Measurements from ENCODE around the gene SLC22A7. TPM values are rescaled to one million over a fixed set of nuclear protein-coding genes. Genes with fewer than 3 reads are reported as not detected.

SLC22A7 gene
- total and polyA plus RNA-seq, 4 donors = not detected

- ATAC-seq (ENCODE audit: insufficient read depth, low FRiP score) (no peak), DNase-seq (no peak)
- H3K9ac ChIP-seq (ENCODE audit: insufficient read depth in 1 of 2, low read length in 2 of 2) = no peak overlapping the region
- H3K27ac ChIP-seq (ENCODE audit: low read depth in 1 of 2, low read length in 1 of 2) = no peak overlapping the region
- no peaks in the 10 kb centered on the region for H3K27me3 ChIP-seq (ENCODE audit: control insufficient read depth in 3 of 3, insufficient read depth in 3 of 3, low read length in 2 of 3)
- TF ChIP-seq, protein P1, sequence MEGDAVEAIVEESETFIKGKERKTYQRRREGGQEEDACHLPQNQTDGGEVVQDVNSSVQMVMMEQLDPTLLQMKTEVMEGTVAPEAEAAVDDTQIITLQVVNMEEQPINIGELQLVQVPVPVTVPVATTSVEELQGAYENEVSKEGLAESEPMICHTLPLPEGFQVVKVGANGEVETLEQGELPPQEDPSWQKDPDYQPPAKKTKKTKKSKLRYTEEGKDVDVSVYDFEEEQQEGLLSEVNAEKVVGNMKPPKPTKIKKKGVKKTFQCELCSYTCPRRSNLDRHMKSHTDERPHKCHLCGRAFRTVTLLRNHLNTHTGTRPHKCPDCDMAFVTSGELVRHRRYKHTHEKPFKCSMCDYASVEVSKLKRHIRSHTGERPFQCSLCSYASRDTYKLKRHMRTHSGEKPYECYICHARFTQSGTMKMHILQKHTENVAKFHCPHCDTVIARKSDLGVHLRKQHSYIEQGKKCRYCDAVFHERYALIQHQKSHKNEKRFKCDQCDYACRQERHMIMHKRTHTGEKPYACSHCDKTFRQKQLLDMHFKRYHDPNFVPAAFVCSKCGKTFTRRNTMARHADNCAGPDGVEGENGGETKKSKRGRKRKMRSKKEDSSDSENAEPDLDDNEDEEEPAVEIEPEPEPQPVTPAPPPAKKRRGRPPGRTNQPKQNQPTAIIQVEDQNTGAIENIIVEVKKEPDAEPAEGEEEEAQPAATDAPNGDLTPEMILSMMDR (IDR thresholded peaks at IDR 0.05; ENCODE audit: control extremely low read depth, extremely low read depth) = no peak
- no peak overlapping the region for H3K4me3 ChIP-seq
- no peaks in the 10 kb centered on the region for H3K4me1 ChIP-seq (ENCODE audit: control insufficient read depth in 5 of 5, insufficient read depth in 5 of 5, low read length in 5 of 5)
- no peaks in the 10 kb centered on the region for H3K9me3 ChIP-seq (ENCODE audit: control insufficient read depth in 4 of 4, insufficient read depth in 3 of 4, low read length in 3 of 4)
- H3K36me3 ChIP-seq (ENCODE audit: control insufficient read depth in 4 of 4, insufficient read depth in 4 of 4, low read length in 4 of 4) = no peaks in the 10 kb centered on the region
- 69 to 88% methylated on average over 5 of the region's 5 CpGs for WGBS, 2 donors
Measured at GRCh38 chr6:43292763-43293318, 5.2 kb upstream of the SLC22A7 start.

- H3K27me3 ChIP-seq (ENCODE audit: control insufficient read depth in 3 of 3, insufficient read depth in 3 of 3, low read length in 2 of 3) = no peaks in the 10 kb centered on the region
- TF ChIP-seq, protein P1 (IDR thresholded peaks at IDR 0.05; ENCODE audit: control extremely low read depth, extremely low read depth) = no peak
- H3K36me3 ChIP-seq (ENCODE audit: control insufficient read depth in 4 of 4, insufficient read depth in 4 of 4, low read length in 4 of 4) = no peaks in the 10 kb centered on the region
- H3K9me3 ChIP-seq (ENCODE audit: control insufficient read depth in 4 of 4, insufficient read depth in 3 of 4, low read length in 3 of 4) = no peaks in the 10 kb centered on the region
- H3K27ac ChIP-seq (ENCODE audit: low read depth in 1 of 2, low read length in 1 of 2) = no peak overlapping the region
- H3K4me1 ChIP-seq (ENCODE audit: control insufficient read depth in 5 of 5, insufficient read depth in 5 of 5, low read length in 5 of 5) = no peaks in the 10 kb centered on the region
- 93% methylated on average over 3 of the region's 3 CpGs for WGBS, 2 donors
- H3K4me3 ChIP-seq = no peak overlapping the region
- no peak for ATAC-seq (ENCODE audit: insufficient read depth, low FRiP score)
- no peak overlapping the region for H3K9ac ChIP-seq (ENCODE audit: insufficient read depth in 1 of 2, low read length in 2 of 2)
- DNase-seq = no peak
Measured at GRCh38 chr6:43293698-43294097, 4.4 kb upstream of the SLC22A7 start.

DNA sequence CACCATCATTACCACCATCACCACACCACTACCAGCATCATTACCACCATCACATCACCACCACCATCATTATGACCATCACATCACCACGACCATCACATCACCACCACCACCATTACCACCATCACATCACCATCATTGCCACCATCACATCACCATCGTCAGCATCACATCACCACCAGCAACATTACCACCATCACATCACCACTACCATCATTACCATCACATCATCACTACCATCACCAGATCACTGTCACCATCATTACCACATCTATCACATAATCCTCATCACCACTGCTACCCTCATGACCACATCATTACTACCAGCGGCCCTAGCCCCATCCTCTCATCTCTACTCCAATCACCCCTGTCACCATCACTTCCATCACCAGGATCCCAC, 3.5 kb upstream of the SLC22A7 start:
- WGBS, 2 donors = 84 to 89% methylated on average over 3 of the region's 3 CpGs
- no peak for DNase-seq
- H3K4me3 ChIP-seq = no peak overlapping the region

More for the DNA sequence above, 3.5 kb upstream of the SLC22A7 start:
- H3K27ac ChIP-seq (ENCODE audit: low read depth in 1 of 2, low read length in 1 of 2) = no peak overlapping the region
- no peak for ATAC-seq (ENCODE audit: insufficient read depth, low FRiP score)
- no peaks in the 10 kb centered on the region for H3K36me3 ChIP-seq (ENCODE audit: control insufficient read depth in 4 of 4, insufficient read depth in 4 of 4, low read length in 4 of 4)
- H3K9me3 ChIP-seq (ENCODE audit: control insufficient read depth in 4 of 4, insufficient read depth in 3 of 4, low read length in 3 of 4) = no peaks in the 10 kb centered on the region
- H3K9ac ChIP-seq (ENCODE audit: insufficient read depth in 1 of 2, low read length in 2 of 2) = no peak overlapping the region
- TF ChIP-seq, protein P1 (IDR thresholded peaks at IDR 0.05; ENCODE audit: control extremely low read depth, extremely low read depth) = no peak
- H3K4me1 ChIP-seq (ENCODE audit: control insufficient read depth in 5 of 5, insufficient read depth in 5 of 5, low read length in 5 of 5) = no peaks in the 10 kb centered on the region
- H3K27me3 ChIP-seq (ENCODE audit: control insufficient read depth in 3 of 3, insufficient read depth in 3 of 3, low read length in 2 of 3) = no peaks in the 10 kb centered on the region

All from lung (tissue), 12 donors.